HG03575 (cell line): ENCODE data around the gene EFNA4.
A peak's percentile ranks its signal among the peaks of the same experiment; 100 is the strongest.

ENCODE experiments used
- ATAC-seq: cut with Tn5 transposase; IDR thresholded peaks from one replicate; pipeline ENCODE4 v1.9.1; 2021; ENCODE audit not compliant: unreplicated experiment, insufficient number of reproducible peaks, low FRiP score; ENCODE audit errors: extremely low read depth

Gene EFNA4

DNA sequence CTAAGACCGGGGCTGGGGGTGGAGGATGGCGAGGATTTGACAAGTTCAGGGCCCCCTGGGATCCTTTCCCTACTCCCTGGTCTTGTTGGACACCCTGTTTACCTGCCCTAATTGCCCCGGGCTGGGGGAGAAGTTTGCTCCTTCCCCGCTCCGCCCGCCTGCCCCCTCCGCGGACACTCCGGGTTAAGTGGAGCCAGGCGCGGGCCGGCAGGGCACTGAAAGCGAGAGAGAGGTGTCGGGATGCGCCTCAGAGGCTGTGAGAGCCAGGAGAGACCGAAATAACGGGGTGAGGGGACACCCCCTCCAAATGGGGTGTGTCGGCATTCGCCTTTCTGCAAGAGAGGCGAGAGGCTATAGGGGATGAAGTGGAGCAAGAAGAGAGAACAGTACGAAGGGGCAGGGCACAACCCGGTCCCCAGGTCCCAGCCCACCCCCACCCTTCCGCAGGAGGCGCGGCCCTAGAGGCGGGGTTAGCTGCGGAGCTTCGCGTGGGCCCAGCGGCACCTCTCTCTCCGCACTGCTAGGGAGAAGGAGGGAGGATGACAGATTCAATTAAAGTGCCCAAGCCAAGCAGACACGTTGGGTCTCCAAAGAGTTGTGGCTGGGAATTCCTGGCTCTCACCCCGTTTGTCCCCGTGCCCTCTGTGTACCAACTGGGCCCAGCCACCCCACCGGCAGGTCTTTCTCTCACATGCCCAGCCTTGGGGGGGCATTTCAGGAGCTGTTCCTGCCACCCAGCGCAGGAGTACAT lies 18.9 kb downstream of the EFNA4 start:
- ATAC-seq, result no peak

DNA sequence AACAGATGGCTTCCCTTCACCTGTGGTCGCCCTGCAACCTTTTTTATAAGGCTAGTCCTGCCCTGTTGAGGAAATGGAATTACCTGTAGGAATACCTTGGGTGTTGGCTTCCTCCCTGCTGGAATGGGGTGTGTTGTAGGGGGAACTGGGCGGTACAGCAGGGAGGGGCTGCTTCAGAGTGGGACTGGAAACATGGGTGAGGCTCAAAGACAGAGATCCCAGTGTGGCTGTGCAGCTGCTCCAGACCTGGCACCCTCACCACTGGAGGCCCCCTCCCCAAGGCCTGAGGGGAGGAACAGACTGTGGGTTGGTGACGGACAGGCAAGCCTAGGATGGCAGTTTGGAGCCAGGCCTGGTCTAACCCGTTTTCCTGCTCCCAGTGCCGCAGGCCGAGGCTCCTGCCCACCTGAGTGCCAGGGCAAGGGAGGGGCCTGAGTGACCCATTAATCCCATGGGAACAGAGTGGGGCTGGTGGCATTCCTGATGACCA lies 19.6 kb downstream of the EFNA4 start:
- ATAC-seq, result no peak

DNA sequence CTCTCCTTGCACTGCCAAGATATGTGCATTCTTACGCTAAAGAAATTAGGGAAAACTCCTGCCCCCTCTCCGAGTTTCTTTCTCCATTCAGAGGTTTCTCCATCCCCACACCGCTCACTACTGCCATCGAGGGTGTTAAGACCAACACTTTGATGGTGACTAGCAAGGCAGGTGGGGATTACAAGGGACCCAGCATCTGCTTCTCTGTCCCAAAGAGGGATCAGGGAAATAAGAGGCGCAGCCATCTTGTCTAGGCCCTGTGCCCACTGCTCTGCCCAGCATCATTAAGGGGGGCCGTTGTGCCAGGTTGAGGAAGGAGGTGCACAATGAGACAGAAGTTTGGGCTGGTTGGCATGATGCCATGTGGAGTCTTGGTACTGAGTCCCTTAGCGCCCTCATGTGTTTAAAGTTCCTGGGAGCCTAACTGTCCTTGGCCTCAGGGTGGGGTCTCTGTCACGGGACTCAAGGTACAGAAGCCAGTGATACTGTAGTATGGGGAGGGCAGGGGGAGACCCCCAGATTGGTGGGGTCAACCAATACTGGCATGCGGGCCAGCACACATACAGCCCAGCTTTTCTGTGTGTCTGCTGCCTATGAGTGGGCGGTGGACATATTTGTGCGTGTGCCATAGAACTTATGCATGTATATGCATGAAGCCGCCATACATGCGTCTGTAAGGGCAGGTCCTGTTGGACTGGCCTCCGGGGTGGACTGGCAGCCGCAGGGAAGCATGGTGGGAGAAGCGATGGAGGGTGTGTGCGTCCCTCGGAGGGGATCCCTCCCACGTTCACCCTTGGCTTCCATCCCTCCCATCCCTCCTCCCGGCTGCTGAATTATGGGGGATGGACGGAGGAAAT lies 20.6 kb downstream of the EFNA4 start:
- no peak for ATAC-seq

DNA sequence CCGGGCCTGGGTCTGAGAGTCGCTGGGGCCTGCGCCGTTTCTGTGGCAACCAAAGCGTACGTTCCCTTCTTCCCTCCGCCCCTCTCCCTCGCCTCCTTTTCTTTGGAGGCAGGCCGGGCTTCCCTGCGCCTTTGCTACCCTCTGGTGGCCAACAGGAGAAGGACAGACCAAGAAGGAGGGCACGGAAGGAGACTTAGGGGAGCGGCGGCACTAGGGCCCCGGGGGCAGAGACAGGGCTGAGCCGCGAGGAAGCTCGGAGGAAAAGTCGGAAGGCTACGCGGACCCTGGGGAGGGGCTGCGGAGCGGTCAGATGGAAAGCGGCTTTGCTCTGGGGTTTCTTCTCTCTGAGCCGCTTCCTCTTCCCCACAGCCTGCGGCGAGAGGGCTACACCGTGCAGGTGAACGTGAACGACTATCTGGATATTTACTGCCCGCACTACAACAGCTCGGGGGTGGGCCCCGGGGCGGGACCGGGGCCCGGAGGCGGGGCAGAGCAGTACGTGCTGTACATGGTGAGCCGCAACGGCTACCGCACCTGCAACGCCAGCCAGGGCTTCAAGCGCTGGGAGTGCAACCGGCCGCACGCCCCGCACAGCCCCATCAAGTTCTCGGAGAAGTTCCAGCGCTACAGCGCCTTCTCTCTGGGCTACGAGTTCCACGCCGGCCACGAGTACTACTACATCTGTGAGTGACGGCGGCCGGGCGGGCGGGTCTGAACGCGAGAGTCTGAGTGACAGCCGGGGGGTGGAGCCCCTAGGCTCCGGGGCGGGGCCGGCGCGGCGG lies 21.4 kb downstream of the EFNA4 start:
- peak; percentile 39 for ATAC-seq

GRCh38 chr1:155085504-155086127 lies 22.1 kb downstream of the EFNA4 start:
- no peak for ATAC-seq

DNA sequence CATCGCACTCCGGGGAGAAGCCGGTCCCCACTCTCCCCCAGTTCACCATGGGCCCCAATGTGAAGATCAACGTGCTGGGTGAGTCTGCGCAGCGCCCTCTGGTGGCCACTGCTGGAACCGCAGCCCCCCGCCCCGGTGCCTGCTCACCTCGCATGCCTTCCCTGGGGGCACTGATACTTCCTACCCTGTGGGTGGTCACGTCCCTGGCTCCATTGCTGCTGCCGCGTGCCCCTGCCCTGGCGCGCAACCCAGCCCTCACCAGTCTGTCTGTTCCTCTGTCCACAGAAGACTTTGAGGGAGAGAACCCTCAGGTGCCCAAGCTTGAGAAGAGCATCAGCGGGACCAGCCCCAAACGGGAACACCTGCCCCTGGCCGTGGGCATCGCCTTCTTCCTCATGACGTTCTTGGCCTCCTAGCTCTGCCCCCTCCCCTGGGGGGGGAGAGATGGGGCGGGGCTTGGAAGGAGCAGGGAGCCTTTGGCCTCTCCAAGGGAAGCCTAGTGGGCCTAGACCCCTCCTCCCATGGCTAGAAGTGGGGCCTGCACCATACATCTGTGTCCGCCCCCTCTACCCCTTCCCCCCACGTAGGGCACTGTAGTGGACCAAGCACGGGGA lies 22.7 kb downstream of the EFNA4 start:
- no peak for ATAC-seq

GRCh38 chr1:155086856-155087535 lies 23.5 kb downstream of the EFNA4 start:
- ATAC-seq, result no peak

GRCh38 chr1:155091071-155092051 lies 27.8 kb downstream of the EFNA4 start:
- ATAC-seq, result no peak

DNA sequence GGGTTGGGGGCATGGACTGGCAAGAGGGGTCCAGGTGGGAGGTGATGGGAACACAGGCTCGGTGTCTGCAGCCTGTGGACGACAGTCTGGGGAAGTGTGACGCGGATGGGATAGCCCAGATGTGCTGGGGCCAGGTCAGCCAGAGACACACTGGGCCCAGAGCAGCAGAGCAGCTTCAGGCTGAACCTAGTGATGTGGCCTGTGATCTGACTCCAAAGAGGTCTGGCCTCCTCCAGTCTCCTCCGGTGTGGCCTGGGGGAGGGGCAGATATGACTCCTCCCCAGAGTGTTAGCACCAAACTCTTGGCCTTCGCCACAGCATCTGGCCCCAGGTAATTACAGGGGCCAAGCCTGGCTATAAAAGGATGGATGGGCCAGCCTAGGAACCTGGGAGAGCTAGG lies 28.6 kb downstream of the EFNA4 start:
- no peak for ATAC-seq

- ATAC-seq, result no peak
These were observed 29.1 kb downstream of the EFNA4 start for GRCh38 chr1:155092641-155093040.

DNA sequence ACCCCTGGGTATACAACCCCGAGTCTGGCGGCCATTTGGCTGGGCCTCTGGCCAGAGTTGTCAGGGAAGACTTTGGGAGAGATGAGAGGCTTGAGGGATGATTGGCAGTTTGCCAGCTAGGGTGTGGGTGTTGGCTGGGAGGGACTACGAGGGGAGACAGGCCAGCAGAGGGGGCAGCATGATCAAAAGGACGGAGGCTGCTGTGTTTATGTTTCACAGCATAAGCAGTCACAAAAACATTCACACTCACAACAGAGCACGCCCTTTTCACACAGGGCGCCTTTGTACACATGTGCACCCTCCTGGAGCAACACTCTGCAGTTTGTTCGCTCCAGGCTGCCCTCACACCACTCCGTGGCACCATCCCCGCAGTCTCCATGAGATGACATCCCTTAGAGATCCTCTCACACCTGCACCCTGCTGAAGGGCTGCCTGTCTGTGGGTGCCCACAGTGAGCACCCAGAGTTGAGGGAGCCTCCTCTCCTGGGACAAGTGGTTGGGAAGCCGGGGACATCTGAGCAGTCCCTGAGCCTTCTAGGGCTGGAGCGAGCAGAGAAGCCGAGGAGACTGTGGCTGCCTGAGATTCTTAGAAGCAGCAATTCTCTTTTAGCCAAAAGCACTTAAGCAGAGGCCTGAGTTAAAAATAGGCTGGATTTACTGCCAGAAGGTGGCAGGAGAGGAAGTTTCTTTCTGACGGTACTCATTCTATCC lies 30.5 kb downstream of the EFNA4 start:
- ATAC-seq, result no peak

DNA sequence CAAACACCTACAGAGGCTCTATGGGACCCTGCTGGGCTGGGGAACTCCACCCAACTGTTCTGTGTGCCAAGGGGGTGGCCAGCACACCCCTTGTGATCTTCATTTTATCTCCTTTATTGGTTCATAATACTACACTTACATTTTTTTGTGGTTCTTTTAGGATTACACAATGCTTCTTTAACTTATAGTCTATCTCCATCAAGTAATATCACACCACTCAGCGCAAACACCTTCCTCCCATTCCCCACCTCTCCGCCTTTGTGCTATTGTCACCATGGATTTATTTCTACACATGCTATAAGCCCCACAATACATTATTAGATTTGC lies 31.0 kb downstream of the EFNA4 start:
- no peak for ATAC-seq

DNA sequence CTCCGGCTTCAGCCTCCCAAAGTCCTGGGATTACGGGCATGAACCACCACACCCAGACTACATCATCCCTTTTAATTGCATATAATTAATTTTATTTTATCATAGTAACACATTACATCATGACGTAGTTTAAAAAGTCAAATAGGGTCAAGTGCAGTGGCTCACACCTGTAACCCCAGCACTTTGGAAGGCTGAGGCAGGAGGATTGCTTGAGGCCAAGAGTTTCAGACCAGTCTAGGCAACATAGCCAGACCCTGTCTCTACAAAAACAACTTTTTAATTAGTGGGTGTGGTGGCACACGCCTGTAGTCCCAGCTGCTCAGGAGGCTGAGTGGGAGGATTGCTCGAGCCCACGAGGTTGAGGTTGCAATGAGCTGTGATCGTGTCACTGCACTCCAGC lies 35.8 kb downstream of the EFNA4 start:
- no peak for ATAC-seq

DNA sequence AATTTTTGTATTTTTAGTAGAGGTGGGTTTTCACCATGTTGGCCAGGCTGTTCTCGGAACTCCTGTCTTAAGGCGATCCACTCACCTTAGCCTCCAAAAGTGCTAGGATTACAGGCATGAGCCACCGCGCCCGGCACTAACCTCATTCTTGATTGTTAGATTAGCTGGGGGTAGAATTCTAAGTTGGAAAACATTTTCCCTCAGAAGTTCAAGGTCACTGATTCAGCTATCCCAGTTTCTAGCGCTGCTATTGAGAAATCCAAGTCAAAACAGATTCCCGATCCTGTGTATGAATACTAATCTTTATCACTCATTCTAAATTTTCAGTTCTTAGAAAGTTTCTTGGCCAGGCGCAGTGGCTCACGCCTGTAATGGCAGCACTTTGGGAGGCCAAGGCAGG lies 39.8 kb downstream of the EFNA4 start:
- no peak for ATAC-seq

DNA sequence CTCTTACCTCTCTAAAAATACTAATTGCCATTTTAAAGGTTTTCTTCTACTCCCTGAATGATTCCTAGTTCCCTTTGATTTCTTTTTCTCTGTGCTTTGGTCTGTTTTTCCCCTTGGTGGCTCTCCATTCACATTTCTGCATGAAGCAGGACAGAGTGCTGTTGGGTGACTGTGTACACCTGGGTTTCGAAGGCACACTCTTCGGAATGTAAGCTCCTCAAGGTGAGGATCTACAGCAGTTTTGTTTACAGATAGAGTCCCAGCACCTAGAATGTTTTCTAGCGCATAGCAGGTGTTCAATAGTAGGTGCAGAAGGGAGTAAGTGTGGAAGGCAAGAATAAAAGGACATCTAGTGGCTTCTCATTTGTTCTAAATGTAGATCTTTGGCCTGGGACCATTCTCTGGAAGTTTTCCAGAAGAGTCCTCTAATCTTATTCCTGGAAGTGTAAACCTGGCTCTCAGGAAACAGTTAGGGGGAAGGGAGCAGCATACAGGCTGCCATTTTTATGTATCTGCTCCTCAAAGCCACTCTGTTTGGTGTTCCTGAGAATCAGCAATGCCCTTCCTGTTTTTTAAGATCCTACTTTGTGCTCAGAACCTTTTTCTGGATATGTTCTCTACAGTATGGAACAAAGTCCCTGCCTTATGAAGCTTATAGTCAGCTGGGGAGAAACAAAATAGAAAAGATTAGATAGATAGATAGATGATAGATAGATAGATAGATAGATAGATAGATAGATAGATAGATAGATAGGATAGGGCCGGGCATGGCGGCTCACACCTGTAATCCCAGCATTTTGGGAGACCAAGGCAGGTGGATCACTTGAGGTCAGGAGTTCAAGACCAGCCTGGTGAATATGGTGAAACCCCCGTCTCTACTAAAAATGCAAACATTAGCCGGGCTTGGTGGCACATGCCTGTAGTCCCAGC lies 41.3 kb downstream of the EFNA4 start:
- ATAC-seq, result no peak

DNA sequence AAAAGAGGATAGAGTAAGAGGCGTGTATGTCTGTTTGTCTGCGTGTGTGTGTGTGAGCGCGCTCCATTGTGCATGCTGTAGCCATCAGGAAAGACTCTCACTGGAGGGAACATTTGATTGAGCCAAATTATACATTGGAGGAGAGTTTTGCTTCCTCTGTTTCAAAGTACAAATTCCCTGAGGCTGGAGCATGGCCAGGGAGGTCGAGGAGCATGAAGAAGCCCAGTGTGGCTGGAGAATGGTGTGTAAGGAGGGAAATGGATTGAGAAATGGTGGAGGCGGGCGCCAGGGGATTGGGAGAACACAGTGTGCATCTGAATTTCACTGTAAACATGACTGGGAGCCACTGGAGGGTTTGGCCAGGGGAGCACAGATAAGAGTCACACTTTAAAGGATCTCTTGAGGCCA lies 42.1 kb downstream of the EFNA4 start:
- ATAC-seq, result no peak
